Esophagus squamous epithelium (tissue), 5 donors: ENCODE measurements around the gene RPL15. TPM values are rescaled to one million over a fixed set of nuclear protein-coding genes. Genes with fewer than 3 reads are reported as not detected.
"Not testable (repeated sequence)": the region's sequence is repeated elsewhere in the genome, so short reads cannot be mapped to it uniquely, and the experiment has no call there.

Source experiments
- DNase-seq: peaks from one replicate; lab custom pipeline; 2025; lab: John Stamatoyannopoulos, UW
- H3K27ac ChIP-seq, 4 donors: fragments of 200-600 bp; sonication (generic); one replicate each; pipeline ENCODE4 v1.5.1; 2016 to 2019; ENCODE audit warnings: mild to moderate bottlenecking in 1 of 4
- H3K27me3 ChIP-seq, 4 donors: fragments of 200-600 bp; sonication (generic); 1 replicate in 3 of 4; 2 replicates in 1 of 4; pipeline versions ENCODE4 v1.5.1 to v1.6.0; 2017 to 2021; ENCODE audit warnings: antibody characterized with exemption in 1 of 4
- H3K36me3 ChIP-seq, 3 donors: fragments of 200-600 bp; sonication (generic); one replicate each; pipeline ENCODE4 v1.5.1; 2016 to 2019
- H3K4me1 ChIP-seq, 3 donors: fragments of 200-600 bp; sonication (generic); one replicate each; pipeline ENCODE4 v1.5.1; 2017 to 2019
- H3K4me3 ChIP-seq, 4 donors: fragments of 200-600 bp; sonication (generic); 1 replicate in 3 of 4; 2 replicates in 1 of 4; pipeline ENCODE4 v1.5.1; 2016 to 2019; ENCODE audit warnings: mild to moderate bottlenecking in 2 of 4, moderate library complexity in 1 of 4
- H3K9me3 ChIP-seq, 3 donors: fragments of 200-600 bp; sonication (generic); one replicate each; pipeline ENCODE4 v1.5.1; 2016 to 2019
- POLR2A ChIP-seq, 4 donors: fragments of 450-650 bp; IDR thresholded peaks; one replicate each; pipeline ENCODE4 v1.6.1; 2017; ENCODE audit warnings: antibody characterized with exemption in 4 of 4, mild to moderate bottlenecking in 4 of 4, moderate library complexity in 3 of 4
- WGBS, 2 donors: methylation state at CpG; one replicate each; pipeline ENCODE4 v1.1.5; 2018; 5-methylcytosine and 5-hydroxymethylcytosine counted together
- intact Hi-C: fragments of 100-400 bp; cut with DNase I; formaldehyde crosslinking; loops from one replicate; pipeline ENCODE4 v1.15.0; 2022
- total RNA-seq, 4 donors: library from RNA; depleted of rRNA; stranded (reverse); fragments of >200 nt; gene quantifications; one replicate each; pipeline ENCODE4 v1.1.0, GENCODE V29; 2016
- TF ChIP-seq, protein P1 (sequence below), 6 experiments: fragments of 450-650 bp in 4 of 6; fragments of 200-600 bp in 2 of 6; sonication (generic) in 2 of 6; IDR thresholded peaks; one replicate each; pipeline ENCODE4 v1.5.1; 2016 to 2019; ENCODE audit warnings: antibody characterized with exemption in 6 of 6, mild to moderate bottlenecking in 4 of 6, moderate library complexity in 4 of 6
- donor health status: DM: yes; HTN: yes; CAD: no.

Gene RPL15
- total RNA-seq, 4 donors from 2014 or later = 1,560 to 3,130 (median 2,166) TPM

GRCh38 chr3:23876923-23877322 is 40.0 kb upstream of the RPL15 start:
- H3K9me3 ChIP-seq = no peaks in the 10 kb centered on the region
- intact Hi-C loops = no loop called here
- no peak overlapping the region for H3K27ac ChIP-seq
- no peak for DNase-seq
- H3K36me3 ChIP-seq = peaks cover 0 to 6% (median 0%) of the 10 kb centered on the region in 3 donors
- no peak overlapping the region for H3K4me3 ChIP-seq
- no peak for TF ChIP-seq POLR2A (IDR thresholded peaks at IDR 0.05)
- TF ChIP-seq, protein P1, sequence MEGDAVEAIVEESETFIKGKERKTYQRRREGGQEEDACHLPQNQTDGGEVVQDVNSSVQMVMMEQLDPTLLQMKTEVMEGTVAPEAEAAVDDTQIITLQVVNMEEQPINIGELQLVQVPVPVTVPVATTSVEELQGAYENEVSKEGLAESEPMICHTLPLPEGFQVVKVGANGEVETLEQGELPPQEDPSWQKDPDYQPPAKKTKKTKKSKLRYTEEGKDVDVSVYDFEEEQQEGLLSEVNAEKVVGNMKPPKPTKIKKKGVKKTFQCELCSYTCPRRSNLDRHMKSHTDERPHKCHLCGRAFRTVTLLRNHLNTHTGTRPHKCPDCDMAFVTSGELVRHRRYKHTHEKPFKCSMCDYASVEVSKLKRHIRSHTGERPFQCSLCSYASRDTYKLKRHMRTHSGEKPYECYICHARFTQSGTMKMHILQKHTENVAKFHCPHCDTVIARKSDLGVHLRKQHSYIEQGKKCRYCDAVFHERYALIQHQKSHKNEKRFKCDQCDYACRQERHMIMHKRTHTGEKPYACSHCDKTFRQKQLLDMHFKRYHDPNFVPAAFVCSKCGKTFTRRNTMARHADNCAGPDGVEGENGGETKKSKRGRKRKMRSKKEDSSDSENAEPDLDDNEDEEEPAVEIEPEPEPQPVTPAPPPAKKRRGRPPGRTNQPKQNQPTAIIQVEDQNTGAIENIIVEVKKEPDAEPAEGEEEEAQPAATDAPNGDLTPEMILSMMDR (IDR thresholded peaks at IDR 0.05) = no peak
- H3K4me1 ChIP-seq = peaks cover 0 to 33% (median 16%) of the 10 kb centered on the region in 3 donors
- H3K27me3 ChIP-seq = no peaks in the 10 kb centered on the region
- 58 to 79% methylated on average over 2 of the region's 2 CpGs for WGBS, 2 donors

GRCh38 chr3:23877329-23877980 is 39.5 kb upstream of the RPL15 start:
- no peak for TF ChIP-seq POLR2A (IDR thresholded peaks at IDR 0.05)
- TF ChIP-seq, protein P1 (IDR thresholded peaks at IDR 0.05) = no peak
- WGBS, 2 donors = 50 to 64% methylated on average over 3 to 5 of the region's 5 CpGs
- peaks cover 0 to 33% (median 16%) of the 10 kb centered on the region in 3 donors for H3K4me1 ChIP-seq
- no peak overlapping the region for H3K4me3 ChIP-seq
- H3K36me3 ChIP-seq = peaks cover 0 to 12% (median 0%) of the 10 kb centered on the region in 3 donors
- no peak overlapping the region for H3K27ac ChIP-seq
- H3K27me3 ChIP-seq = no peaks in the 10 kb centered on the region
- intact Hi-C loops = no loop called here
- no peaks in the 10 kb centered on the region for H3K9me3 ChIP-seq
- no peak for DNase-seq

DNA sequence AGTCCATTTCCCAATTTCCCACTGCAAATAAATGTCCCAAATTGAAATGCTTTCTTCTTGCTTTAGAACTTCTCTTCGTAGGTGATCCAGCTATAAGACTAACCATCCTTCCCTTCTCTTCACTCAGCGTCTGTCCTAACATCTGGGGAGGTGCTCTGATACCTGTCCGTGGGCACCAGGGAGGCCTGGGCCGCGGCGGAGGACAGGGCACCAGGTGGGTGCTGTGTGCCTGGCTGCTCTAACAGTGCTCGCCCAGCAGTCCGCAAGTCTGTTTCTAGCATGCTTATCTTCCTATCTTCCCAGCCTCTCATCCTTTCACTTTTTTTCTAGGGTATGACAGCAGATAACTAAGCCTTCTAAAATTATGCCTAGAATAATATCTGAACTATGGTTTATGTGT is 37.4 kb upstream of the RPL15 start:
- no peaks in the 10 kb centered on the region for H3K27me3 ChIP-seq
- no peaks in the 10 kb centered on the region for H3K9me3 ChIP-seq
- WGBS, 2 donors = 93 to 100% methylated on average over 6 to 8 of the region's 8 CpGs
- DNase-seq = no peak
- H3K27ac ChIP-seq = no peak overlapping the region
- no peak overlapping the region for H3K4me3 ChIP-seq
- intact Hi-C loops = no loop called here
- no peak for TF ChIP-seq POLR2A (IDR thresholded peaks at IDR 0.05)
- TF ChIP-seq, protein P1 (IDR thresholded peaks at IDR 0.05) = no peak
- peaks cover 0 to 20% (median 7%) of the 10 kb centered on the region in 3 donors for H3K4me1 ChIP-seq
- peaks cover 0 to 17% (median 0%) of the 10 kb centered on the region in 3 donors for H3K36me3 ChIP-seq

DNA sequence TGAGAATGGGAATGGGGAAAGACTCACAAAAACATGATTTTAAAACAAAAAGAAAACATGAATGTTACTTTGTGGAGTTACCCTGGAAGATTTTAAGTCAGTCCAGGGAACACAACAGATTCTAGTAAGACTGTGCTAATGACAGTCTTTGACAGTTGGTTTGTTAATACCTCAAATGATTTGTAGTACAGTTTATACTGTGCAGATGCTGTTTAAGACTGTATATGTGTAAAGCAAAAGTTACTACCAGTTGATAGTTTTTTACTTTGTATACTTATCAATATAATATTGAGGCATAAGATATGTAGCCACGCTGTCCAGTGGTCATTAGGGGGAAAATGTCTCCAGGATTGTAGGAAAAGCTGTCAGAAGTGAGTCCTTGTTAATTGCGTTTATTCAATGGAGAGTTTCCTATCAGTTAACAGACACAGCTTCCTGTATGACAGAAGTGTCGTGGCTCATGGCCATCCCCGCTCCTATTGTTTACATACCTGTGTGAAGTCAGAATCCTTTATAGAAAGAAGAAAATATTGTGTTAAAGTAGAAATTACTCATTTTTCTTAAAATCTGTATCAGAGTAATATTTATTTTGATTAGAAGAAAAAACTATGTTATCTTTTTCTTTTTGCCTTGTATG is 36.1 kb upstream of the RPL15 start:
- no peak for TF ChIP-seq POLR2A (IDR thresholded peaks at IDR 0.05)
- TF ChIP-seq, protein P1 (IDR thresholded peaks at IDR 0.05) = no peak
- peaks cover 0 to 15% (median 7%) of the 10 kb centered on the region in 3 donors for H3K4me1 ChIP-seq
- H3K27me3 ChIP-seq = no peaks in the 10 kb centered on the region
- peaks cover 0 to 17% (median 0%) of the 10 kb centered on the region in 3 donors for H3K36me3 ChIP-seq
- intact Hi-C loops = no loop called here
- 58 to 59% methylated on average over 4 of the region's 4 CpGs for WGBS, 2 donors
- DNase-seq = no peak
- H3K9me3 ChIP-seq = no peaks in the 10 kb centered on the region
- no peak overlapping the region for H3K4me3 ChIP-seq
- no peak overlapping the region for H3K27ac ChIP-seq

GRCh38 chr3:23881993-23882392 is 34.9 kb upstream of the RPL15 start:
- H3K9me3 ChIP-seq, H3K27me3 ChIP-seq, H3K27ac ChIP-seq, H3K4me1 ChIP-seq, intact Hi-C loops, H3K4me3 ChIP-seq, DNase-seq: not testable (repeated sequence)
- H3K36me3 ChIP-seq = peaks cover 0 to 17% (median 0%) of the 10 kb centered on the region in 3 donors
- 100% methylated on average over 1 of the region's 4 CpGs; no CpG with 5 or more reads in 1 of the 2 donors for whole genome bisulfite sequencing, 2 donors
